Liver (tissue), 9 donors: ENCODE measurements around the gene ALX3. TPM values are rescaled to one million over a fixed set of nuclear protein-coding genes. Genes with fewer than 3 reads are reported as not detected.
"Not testable (repeated sequence)": the region's sequence is repeated elsewhere in the genome, so short reads cannot be mapped to it uniquely, and the experiment has no call there.

Experiments used
- DNase-seq: peaks from one replicate; pipeline ENCODE4 v3.0.0-alpha.2; 2017; ENCODE audit warnings: low spot score
- H3K27ac ChIP-seq, 2 donors: one replicate each; pipeline ENCODE4 v1.7.0; 2013; ENCODE audit warnings: inconsistent platforms in 2 of 2, low read length in 2 of 2, control low read depth in 1 of 2, low read depth in 1 of 2, mild to moderate bottlenecking in 1 of 2
- H3K27me3 ChIP-seq, 4 donors: one replicate each; pipeline versions ENCODE4 v1.6.1 to v1.7.0; 2013; ENCODE audit warnings: low read length in 3 of 4, inconsistent platforms in 1 of 4, mild to moderate bottlenecking in 1 of 4, moderate library complexity in 1 of 4; ENCODE audit not compliant: control insufficient read depth in 4 of 4, insufficient read depth in 4 of 4
- H3K36me3 ChIP-seq, 4 donors: one replicate each; pipeline versions ENCODE4 v1.6.1 to v1.7.0; 2013; ENCODE audit warnings: low read length in 3 of 4, mild to moderate bottlenecking in 3 of 4, low read depth in 1 of 4, moderate library complexity in 1 of 4; ENCODE audit not compliant: control insufficient read depth in 4 of 4, insufficient read depth in 3 of 4
- H3K4me1 ChIP-seq, 4 donors: one replicate each; pipeline versions ENCODE4 v1.6.1 to v1.7.0; 2013; ENCODE audit warnings: low read length in 3 of 4, mild to moderate bottlenecking in 3 of 4, moderate library complexity in 1 of 4; ENCODE audit not compliant: control insufficient read depth in 4 of 4, insufficient read depth in 4 of 4
- H3K4me3 ChIP-seq, 3 donors: one replicate each; pipeline versions ENCODE4 v1.6.1 to v1.7.0; 2013; ENCODE audit warnings: low read length in 3 of 3, control low read depth in 1 of 3, low read depth in 1 of 3, mild to moderate bottlenecking in 1 of 3
- H3K9ac ChIP-seq, 2 donors: one replicate each; pipeline ENCODE4 v1.7.0; 2013; ENCODE audit warnings: low read length in 2 of 2, mild to moderate bottlenecking in 2 of 2, moderate library complexity in 2 of 2, control low read depth in 1 of 2, low read depth in 1 of 2
- H3K9me3 ChIP-seq, 4 donors: one replicate each; pipeline versions ENCODE4 v1.6.1 to v1.7.0; 2013; ENCODE audit warnings: low read length in 3 of 4; ENCODE audit not compliant: control insufficient read depth in 4 of 4
- ATF3 ChIP-seq: IDR thresholded peaks from 2 replicates; pipeline ENCODE4 v1.6.1; 2016; ENCODE audit warnings: antibody characterized with exemption
- CTCF ChIP-seq: fragments of 150-350 bp; IDR thresholded peaks from 2 replicates; pipeline ENCODE4 v1.5.1; 2017; ENCODE audit warnings: improper control_type of control experiment, low read depth, low read length; ENCODE audit not compliant: missing input control
- EGR1 ChIP-seq, 2 donors: IDR thresholded peaks; 2 replicates each; pipeline ENCODE4 v1.6.1; 2016 to 2018; ENCODE audit warnings: antibody characterized with exemption in 2 of 2, low read depth in 2 of 2
- FOXA1 ChIP-seq: IDR thresholded peaks from 2 replicates; pipeline ENCODE4 v1.6.1; 2016; ENCODE audit warnings: antibody characterized with exemption
- GABPA ChIP-seq, 2 donors: IDR thresholded peaks in 1 of 2; conservative IDR thresholded peaks in 1 of 2; 2 replicates each; pipeline ENCODE4 v1.6.1; 2016; ENCODE audit warnings: antibody characterized with exemption in 2 of 2, mild to moderate bottlenecking in 1 of 2, moderate library complexity in 1 of 2
- HNF4A ChIP-seq, 2 donors: conservative IDR thresholded peaks; 2 replicates each; pipeline ENCODE4 v1.6.1; 2016; ENCODE audit warnings: antibody characterized with exemption in 2 of 2, mild to moderate bottlenecking in 2 of 2
- HNF4G ChIP-seq: IDR thresholded peaks from 2 replicates; pipeline ENCODE4 v1.6.1; 2016; ENCODE audit warnings: antibody characterized with exemption
- JUND ChIP-seq, 2 donors: IDR thresholded peaks; 2 replicates each; pipeline ENCODE4 v1.6.1; 2016; ENCODE audit warnings: antibody characterized with exemption in 2 of 2
- MAX ChIP-seq: IDR thresholded peaks from 2 replicates; pipeline ENCODE4 v1.6.1; 2016; ENCODE audit warnings: antibody characterized with exemption
- NR2F2 ChIP-seq: IDR thresholded peaks from 2 replicates; pipeline ENCODE4 v1.6.1; 2016; ENCODE audit warnings: antibody characterized with exemption
- RXRA ChIP-seq, 2 donors: IDR thresholded peaks; 2 replicates each; pipeline ENCODE4 v1.6.1; 2017 to 2018; ENCODE audit warnings: antibody characterized with exemption in 2 of 2, mild to moderate bottlenecking in 1 of 2
- SP1 ChIP-seq: IDR thresholded peaks from 2 replicates; pipeline ENCODE4 v1.6.1; 2018; ENCODE audit warnings: antibody characterized with exemption, mild to moderate bottlenecking
- TAF1 ChIP-seq: conservative IDR thresholded peaks from 2 replicates; pipeline ENCODE4 v1.6.1; 2016; ENCODE audit warnings: antibody characterized with exemption, mild to moderate bottlenecking
- YY1 ChIP-seq: IDR thresholded peaks from 2 replicates; pipeline ENCODE4 v1.6.1; 2016; ENCODE audit warnings: antibody characterized with exemption, mild to moderate bottlenecking
- WGBS: extraction: QIAGEN DNeasy Blood & Tissue Kit; methylation state at CpG from one replicate; pipeline ENCODE4 v1.1.7; 2013; 5-methylcytosine and 5-hydroxymethylcytosine counted together
- polyA plus RNA-seq, 2 donors: library from polyadenylated mRNA; stranded (reverse) in 1 of 2; unstranded in 1 of 2; fragments of 200-250 nt in 1 of 2; fragments of >200 nt in 1 of 2; fragmentation: Nextera tagmentation in 1 of 2; extraction: Ambion mirVana in 1 of 2; gene quantifications; one replicate each; pipeline versions ENCODE4 v1.2.1 to v1.2.3, GENCODE V29; 2013 to 2015
- total RNA-seq, 2 donors: library from RNA; depleted of rRNA; stranded (reverse); fragments of >200 nt; gene quantifications; one replicate each; pipeline ENCODE4 v1.2.3, GENCODE V29; 2014
- TF ChIP-seq, protein P1 (sequence below): IDR thresholded peaks from 2 replicates; pipeline ENCODE4 v1.6.1; 2016; ENCODE audit warnings: antibody characterized with exemption
- TF ChIP-seq, protein P2 (sequence below): IDR thresholded peaks from 2 replicates; pipeline ENCODE4 v1.6.1; 2016; ENCODE audit warnings: antibody characterized with exemption, mild to moderate bottlenecking
- donor health status: healthy.
- donor health status: healthy.
- donor health status: healthy.
- donor health status: healthy.
- donor health status: healthy.

Gene ALX3
- total and polyA plus RNA-seq, 4 donors, result not detected

DNA sequence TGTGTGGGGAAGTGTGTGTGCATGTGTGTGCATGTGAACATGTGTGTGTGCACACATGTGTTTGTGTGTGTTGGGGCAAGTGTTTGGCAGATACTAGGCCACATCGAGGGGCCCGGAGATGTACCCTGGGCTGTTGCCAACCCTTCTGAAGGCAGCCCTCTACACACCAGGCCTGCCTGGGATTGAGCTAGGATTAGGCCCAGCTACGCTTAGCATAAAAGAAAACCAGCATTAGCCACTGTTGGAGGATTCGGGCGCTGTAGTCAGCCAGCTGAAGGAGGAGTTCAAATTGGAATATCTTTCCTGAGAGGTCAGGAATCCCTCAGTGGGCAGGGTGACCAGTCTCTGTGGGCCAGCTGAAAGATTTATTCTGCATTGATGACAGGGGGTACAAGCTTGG lies 10.6 kb upstream of the ALX3 start:
- Histone ChIP-seq H3K27me3 (peaks cover 0 to 3% (median 0%) of the 10 kb centered on the region in 4 donors), H3K9me3 (no peaks in the 10 kb centered on the region), H3K9ac (no peak overlapping the region), H3K27ac (no peak overlapping the region), H3K4me1 (peaks cover 3 to 16% (median 12%) of the 10 kb centered on the region in 4 donors), H3K4me3 (no peak overlapping the region), H3K36me3 (no peaks in the 10 kb centered on the region)
- TF ChIP-seq EGR1 (IDR thresholded peaks at IDR 0.05; ENCODE audit: low read depth in 2 of 2), result no peak
- no peak for TF ChIP-seq TAF1
- TF ChIP-seq JUND (IDR thresholded peaks at IDR 0.05), result no peak
- no peak for TF ChIP-seq HNF4A (conservative IDR thresholded peaks at IDR 0.05)
- TF ChIP-seq GABPA (IDR thresholded peaks at IDR 0.05 in 1 of 2, conservative IDR thresholded peaks at IDR 0.05 in 1 of 2), result no peak
- no peak for TF ChIP-seq SP1
- no peak for TF ChIP-seq HNF4G
- no peak for TF ChIP-seq RXRA (IDR thresholded peaks at IDR 0.05)
- TF ChIP-seq, protein P1, sequence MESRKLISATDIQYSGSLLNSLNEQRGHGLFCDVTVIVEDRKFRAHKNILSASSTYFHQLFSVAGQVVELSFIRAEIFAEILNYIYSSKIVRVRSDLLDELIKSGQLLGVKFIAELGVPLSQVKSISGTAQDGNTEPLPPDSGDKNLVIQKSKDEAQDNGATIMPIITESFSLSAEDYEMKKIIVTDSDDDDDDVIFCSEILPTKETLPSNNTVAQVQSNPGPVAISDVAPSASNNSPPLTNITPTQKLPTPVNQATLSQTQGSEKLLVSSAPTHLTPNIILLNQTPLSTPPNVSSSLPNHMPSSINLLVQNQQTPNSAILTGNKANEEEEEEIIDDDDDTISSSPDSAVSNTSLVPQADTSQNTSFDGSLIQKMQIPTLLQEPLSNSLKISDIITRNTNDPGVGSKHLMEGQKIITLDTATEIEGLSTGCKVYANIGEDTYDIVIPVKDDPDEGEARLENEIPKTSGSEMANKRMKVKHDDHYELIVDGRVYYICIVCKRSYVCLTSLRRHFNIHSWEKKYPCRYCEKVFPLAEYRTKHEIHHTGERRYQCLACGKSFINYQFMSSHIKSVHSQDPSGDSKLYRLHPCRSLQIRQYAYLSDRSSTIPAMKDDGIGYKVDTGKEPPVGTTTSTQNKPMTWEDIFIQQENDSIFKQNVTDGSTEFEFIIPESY, result no peak
- TF ChIP-seq CTCF, result no peak
- TF ChIP-seq YY1, result no peak
- no peak for TF ChIP-seq MAX
- no peak for TF ChIP-seq NR2F2
- no peak for TF ChIP-seq FOXA1
- TF ChIP-seq, protein P2, sequence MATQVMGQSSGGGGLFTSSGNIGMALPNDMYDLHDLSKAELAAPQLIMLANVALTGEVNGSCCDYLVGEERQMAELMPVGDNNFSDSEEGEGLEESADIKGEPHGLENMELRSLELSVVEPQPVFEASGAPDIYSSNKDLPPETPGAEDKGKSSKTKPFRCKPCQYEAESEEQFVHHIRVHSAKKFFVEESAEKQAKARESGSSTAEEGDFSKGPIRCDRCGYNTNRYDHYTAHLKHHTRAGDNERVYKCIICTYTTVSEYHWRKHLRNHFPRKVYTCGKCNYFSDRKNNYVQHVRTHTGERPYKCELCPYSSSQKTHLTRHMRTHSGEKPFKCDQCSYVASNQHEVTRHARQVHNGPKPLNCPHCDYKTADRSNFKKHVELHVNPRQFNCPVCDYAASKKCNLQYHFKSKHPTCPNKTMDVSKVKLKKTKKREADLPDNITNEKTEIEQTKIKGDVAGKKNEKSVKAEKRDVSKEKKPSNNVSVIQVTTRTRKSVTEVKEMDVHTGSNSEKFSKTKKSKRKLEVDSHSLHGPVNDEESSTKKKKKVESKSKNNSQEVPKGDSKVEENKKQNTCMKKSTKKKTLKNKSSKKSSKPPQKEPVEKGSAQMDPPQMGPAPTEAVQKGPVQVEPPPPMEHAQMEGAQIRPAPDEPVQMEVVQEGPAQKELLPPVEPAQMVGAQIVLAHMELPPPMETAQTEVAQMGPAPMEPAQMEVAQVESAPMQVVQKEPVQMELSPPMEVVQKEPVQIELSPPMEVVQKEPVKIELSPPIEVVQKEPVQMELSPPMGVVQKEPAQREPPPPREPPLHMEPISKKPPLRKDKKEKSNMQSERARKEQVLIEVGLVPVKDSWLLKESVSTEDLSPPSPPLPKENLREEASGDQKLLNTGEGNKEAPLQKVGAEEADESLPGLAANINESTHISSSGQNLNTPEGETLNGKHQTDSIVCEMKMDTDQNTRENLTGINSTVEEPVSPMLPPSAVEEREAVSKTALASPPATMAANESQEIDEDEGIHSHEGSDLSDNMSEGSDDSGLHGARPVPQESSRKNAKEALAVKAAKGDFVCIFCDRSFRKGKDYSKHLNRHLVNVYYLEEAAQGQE, result no peak
- TF ChIP-seq ATF3, result no peak
- no peak for DNase-seq
- whole genome bisulfite sequencing, result 94% methylated on average over 5 of the region's 5 CpGs

DNA sequence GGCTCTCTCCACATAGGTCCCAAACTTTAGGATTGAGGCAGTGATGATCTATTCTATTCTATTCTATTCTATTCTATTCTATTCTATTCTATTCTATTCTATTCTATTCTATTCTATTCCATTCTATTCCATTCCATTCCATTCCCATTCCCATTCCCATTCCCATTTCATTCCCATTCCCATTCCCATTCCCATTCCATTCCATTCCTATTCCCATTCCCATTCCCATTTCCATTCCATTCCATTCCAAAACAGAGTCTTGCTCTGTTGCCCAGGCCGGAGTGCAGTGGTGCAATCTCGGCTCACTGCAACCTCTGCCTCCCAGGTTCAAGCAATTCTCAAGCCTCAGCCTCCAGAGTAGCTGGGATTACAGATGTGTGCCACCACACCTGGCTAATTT lies 9.5 kb upstream of the ALX3 start:
- H3K4me1 ChIP-seq, result peaks cover 3 to 16% (median 12%) of the 10 kb centered on the region in 4 donors
- H3K9me3 ChIP-seq, DNase-seq, H3K36me3 ChIP-seq, H3K9ac ChIP-seq, H3K27ac ChIP-seq, H3K4me3 ChIP-seq, H3K27me3 ChIP-seq: not testable (repeated sequence)
- WGBS, result 98% methylated on average over 2 of the region's 2 CpGs
